HUES6 (cell line): Measurements from ENCODE around the gene HSPA12A.

Source experiments
- H3K27ac ChIP-seq: 2 replicates; pipeline ENCODE4 v1.7.0; 2013; ENCODE audit warnings: low read depth, mild to moderate bottlenecking, low read length, inconsistent platforms
- H3K27me3 ChIP-seq: 2 replicates; pipeline ENCODE4 v1.6.1; 2013; ENCODE audit warnings: low read length; ENCODE audit not compliant: control insufficient read depth, insufficient read depth
- H3K36me3 ChIP-seq: 2 replicates; pipeline ENCODE4 v1.6.1; 2013; ENCODE audit warnings: low read length; ENCODE audit not compliant: control insufficient read depth, insufficient read depth
- H3K4me1 ChIP-seq: 2 replicates; pipeline ENCODE4 v1.6.1; 2013; ENCODE audit warnings: low read length; ENCODE audit not compliant: control insufficient read depth, insufficient read depth
- H3K4me3 ChIP-seq: 2 replicates; pipeline ENCODE4 v1.5.1; 2013; ENCODE audit warnings: low read depth, low read length
- H3K9ac ChIP-seq: one replicate; pipeline ENCODE4 v1.6.1; 2013; ENCODE audit warnings: mild to moderate bottlenecking, low read length
- H3K9me3 ChIP-seq: 2 replicates; pipeline ENCODE4 v1.6.1; 2013; ENCODE audit warnings: low read depth, low read length; ENCODE audit not compliant: control insufficient read depth, insufficient read depth

The HSPA12A gene

DNA sequence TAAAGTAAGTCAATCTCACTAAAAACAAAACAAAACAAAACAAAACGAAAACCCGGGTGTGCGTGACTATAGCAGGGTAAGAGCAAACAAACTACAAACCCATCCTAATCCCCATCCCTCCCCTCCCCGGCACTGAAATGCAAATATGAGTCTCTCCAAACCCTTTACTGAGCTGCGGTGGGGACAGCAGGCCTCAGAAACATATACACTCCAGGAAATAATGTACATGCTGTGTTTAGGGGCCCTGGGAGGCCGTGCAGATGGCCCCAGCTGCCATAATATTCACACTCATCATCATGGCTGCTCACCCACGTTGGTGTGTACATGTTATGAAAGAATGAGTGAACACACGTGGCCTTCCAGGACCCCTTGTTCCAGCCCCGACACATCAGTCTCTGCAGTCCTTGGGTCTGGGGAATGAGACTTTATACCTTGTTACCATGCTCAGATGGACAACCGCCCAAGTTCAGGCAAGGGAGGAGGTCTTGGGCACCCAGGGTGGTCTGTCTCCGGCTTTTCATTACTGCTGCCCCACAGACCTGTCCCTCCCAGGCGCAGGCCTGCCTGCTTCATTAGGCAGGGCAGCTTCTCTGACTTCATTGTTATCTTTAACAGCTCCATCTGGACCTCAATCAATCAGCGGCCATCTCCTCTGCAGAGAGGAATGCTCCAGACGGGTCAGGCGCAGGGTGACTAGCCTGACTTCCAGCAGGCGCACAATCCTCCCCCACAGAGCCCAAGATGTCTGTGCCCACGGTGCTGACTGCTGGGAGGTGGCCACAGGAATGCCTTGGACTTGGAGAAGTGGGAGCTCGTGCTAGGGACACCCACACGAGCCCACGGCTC, 20.6 kb downstream of the HSPA12A start:
- Histone ChIP-seq H3K27ac (no peak overlapping the region), H3K27me3 (no peaks in the 10 kb centered on the region), H3K9ac (no peak overlapping the region), H3K4me1 (peaks cover 21% of the 10 kb centered on the region), H3K4me3 (no peak overlapping the region), H3K36me3 (no peaks in the 10 kb centered on the region), H3K9me3 (no peaks in the 10 kb centered on the region)

DNA sequence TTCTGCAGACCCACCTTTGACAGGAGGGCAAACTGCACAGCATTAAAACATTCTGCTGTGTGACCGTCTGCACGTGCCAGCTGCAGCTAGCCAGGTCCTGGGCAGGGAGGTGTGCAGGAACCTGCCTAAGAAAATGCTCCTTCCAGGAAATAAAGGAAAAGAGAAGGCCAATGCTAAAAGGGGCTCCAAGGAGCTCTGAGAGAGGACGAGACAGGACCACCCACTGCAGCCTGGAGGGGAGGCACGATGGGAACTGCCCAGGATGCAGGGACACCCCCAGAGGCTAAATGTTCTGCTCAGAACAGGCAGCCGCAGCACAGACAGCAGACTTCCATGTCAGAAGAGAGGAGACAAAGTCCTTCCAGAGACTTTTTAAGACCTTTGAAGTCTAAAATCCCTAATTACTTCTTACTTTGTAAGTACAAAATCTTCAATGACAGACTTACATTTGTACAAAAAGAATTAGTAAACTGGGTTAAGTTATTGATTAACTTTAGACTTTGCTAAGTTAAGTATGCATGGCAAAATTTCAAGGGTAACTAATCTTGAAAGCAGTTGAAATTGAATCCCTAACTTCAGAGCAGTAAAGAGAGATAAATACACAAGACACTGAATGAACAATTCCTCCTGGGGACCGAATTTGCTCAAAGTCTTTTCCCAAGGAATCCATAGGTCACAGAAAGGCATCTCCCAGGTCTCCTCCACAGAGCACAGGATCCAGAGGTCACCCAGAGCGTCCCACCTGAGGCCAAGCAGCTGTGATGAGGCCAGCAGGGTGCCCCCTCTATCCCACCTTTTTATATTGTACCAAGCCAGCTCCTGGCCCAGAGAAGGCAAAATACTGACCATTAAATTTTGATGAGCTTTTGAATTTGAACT, 21.5 kb downstream of the HSPA12A start:
- Histone ChIP-seq H3K4me1 (peaks cover 21% of the 10 kb centered on the region), H3K9ac (no peak overlapping the region), H3K4me3 (no peak overlapping the region), H3K27me3 (no peaks in the 10 kb centered on the region), H3K36me3 (no peaks in the 10 kb centered on the region), H3K9me3 (no peaks in the 10 kb centered on the region), H3K27ac (no peak overlapping the region)

- Histone ChIP-seq H3K9me3 (no peaks in the 10 kb centered on the region), H3K4me1 (peaks cover 21% of the 10 kb centered on the region), H3K27ac (no peak overlapping the region), H3K36me3 (no peaks in the 10 kb centered on the region), H3K27me3 (no peaks in the 10 kb centered on the region), H3K4me3 (no peak overlapping the region), H3K9ac (no peak overlapping the region)
Measured at GRCh38 chr10:116720241-116720643, 22.1 kb downstream of the HSPA12A start.

DNA sequence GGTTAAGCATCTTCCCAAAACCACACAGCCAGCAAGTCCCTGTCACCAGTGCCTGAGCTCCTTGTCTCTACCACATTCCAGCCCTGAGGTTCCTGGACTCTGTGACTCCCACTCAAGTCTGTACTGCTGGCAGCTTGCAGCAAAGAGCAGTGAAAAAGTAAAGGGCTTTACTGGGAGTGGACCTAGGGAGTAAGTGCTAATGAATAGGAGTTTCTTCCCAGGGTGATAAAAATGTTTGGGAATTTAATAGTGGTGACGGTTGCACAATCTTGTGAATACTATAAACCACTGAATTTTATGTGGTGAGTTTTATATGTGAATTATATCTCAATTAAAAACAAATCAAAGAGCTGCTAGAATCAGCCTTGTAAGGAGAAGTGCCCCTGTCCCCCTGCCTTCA, 22.6 kb downstream of the HSPA12A start:
- no peaks in the 10 kb centered on the region for H3K9me3 ChIP-seq
- no peaks in the 10 kb centered on the region for H3K27me3 ChIP-seq
- H3K9ac ChIP-seq, result no peak overlapping the region
- H3K4me1 ChIP-seq, result peaks cover 21% of the 10 kb centered on the region
- H3K4me3 ChIP-seq, result no peak overlapping the region
- H3K27ac ChIP-seq, result no peak overlapping the region
- H3K36me3 ChIP-seq, result no peaks in the 10 kb centered on the region

GRCh38 chr10:116718058-116718457, 24.3 kb downstream of the HSPA12A start:
- H3K4me1 ChIP-seq, result peaks cover 21% of the 10 kb centered on the region
- H3K9ac ChIP-seq, result no peak overlapping the region

DNA sequence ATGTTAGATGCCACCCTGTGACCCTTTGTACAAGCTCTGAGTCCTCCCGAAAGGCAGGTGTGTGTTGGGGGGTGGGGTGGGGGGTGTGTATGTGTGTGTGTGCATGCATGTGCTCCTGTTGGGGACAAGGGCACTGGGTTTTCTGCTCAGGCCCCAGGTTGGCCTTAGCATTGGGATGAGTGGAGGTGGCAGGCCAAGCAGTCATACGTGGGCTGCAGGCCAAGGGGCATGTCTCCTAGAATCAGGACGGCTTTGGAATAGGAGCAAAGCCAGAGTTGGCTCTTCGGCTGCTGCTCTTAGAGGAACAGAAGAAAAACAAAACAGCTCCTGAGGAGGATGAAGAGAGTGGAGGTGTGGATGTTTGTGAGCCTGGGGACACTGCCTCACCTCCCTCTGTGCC, 26.0 kb downstream of the HSPA12A start:
- Histone ChIP-seq H3K36me3 (no peaks in the 10 kb centered on the region), H3K27ac (no peak overlapping the region), H3K9ac (no peak overlapping the region), H3K9me3 (no peaks in the 10 kb centered on the region), H3K4me1 (peaks cover 12% of the 10 kb centered on the region), H3K4me3 (no peak overlapping the region), H3K27me3 (no peaks in the 10 kb centered on the region)

More at GRCh38 chr10:116718058-116718457, 24.3 kb downstream of the HSPA12A start:
- no peak overlapping the region for H3K27ac ChIP-seq
- H3K9me3 ChIP-seq, result no peaks in the 10 kb centered on the region
- no peaks in the 10 kb centered on the region for H3K36me3 ChIP-seq
- H3K4me3 ChIP-seq, result no peak overlapping the region
- no peaks in the 10 kb centered on the region for H3K27me3 ChIP-seq

DNA sequence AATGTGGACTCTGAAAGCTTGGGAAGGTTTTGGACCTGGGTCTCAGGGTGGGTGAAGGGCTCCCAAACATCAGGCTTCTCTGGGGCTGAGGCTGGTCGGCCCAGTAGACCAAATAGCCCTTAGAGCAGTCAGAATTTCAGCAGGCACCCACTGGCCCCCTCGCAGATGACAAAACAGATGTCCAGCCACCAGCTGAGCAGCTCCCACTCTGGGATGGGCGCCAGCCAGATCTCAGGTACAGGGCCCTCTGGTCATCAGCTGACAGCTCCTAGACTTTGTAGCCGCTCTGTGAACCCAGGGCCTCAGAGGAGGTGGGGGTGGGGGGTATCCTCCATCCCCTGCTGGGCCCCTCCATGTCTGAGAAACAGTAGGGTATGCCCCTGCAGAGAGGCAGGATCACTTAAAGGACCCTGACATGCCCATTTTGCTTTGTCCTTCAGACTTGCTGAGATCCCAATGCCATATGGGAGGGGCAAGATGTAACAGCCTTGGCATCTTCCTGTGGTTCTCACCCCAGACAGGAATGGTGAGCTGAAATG, 26.5 kb downstream of the HSPA12A start:
- no peaks in the 10 kb centered on the region for H3K9me3 ChIP-seq
- H3K27ac ChIP-seq, result no peak overlapping the region
- H3K4me3 ChIP-seq, result no peak overlapping the region
- no peaks in the 10 kb centered on the region for H3K36me3 ChIP-seq
- H3K9ac ChIP-seq, result no peak overlapping the region
- no peaks in the 10 kb centered on the region for H3K27me3 ChIP-seq
- peaks cover 8% of the 10 kb centered on the region; the same call in 1 of the 2 replicates for H3K4me1 ChIP-seq

DNA sequence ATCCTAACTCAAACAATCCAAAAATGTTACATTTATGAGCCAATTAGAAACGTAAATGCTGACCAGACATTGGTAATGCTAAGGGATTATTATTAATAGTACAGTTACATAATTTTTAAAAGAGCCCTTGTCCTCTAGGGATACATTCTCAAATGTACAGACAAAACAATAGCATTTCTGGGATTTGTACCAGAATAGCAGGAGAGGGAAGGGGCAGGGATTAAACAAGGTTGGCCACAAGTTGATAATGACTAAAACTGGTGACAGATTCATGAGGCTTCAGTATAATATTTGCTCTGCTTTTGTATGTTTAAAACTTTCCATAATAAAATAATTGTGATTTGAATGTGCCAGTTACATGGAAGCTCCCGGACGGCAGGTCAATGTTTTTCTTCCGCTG, 27.0 kb downstream of the HSPA12A start:
- no peak overlapping the region for H3K27ac ChIP-seq

GRCh38 chr10:116713846-116714245, 28.5 kb downstream of the HSPA12A start:
- Histone ChIP-seq H3K9ac (no peak overlapping the region), H3K36me3 (no peaks in the 10 kb centered on the region), H3K4me3 (no peak overlapping the region), H3K27ac (no peak overlapping the region), H3K9me3 (no peaks in the 10 kb centered on the region), H3K4me1 (no peaks in the 10 kb centered on the region), H3K27me3 (no peaks in the 10 kb centered on the region)

More for the DNA sequence above, 27.0 kb downstream of the HSPA12A start:
- Histone ChIP-seq H3K36me3 (no peaks in the 10 kb centered on the region), H3K4me1 (peaks cover 2% of the 10 kb centered on the region; the same call in 1 of the 2 replicates), H3K9ac (no peak overlapping the region), H3K9me3 (no peaks in the 10 kb centered on the region), H3K27me3 (no peaks in the 10 kb centered on the region), H3K4me3 (no peak overlapping the region)

- no peaks in the 10 kb centered on the region for H3K9me3 ChIP-seq
- no peak overlapping the region for H3K27ac ChIP-seq
- H3K27me3 ChIP-seq, result no peaks in the 10 kb centered on the region
- no peak overlapping the region for H3K4me3 ChIP-seq
- peaks cover 1% of the 10 kb centered on the region; the same call in 1 of the 2 replicates for H3K4me1 ChIP-seq
- no peak overlapping the region for H3K9ac ChIP-seq
- no peaks in the 10 kb centered on the region for H3K36me3 ChIP-seq
Measured at GRCh38 chr10:116712989-116713543, 29.3 kb downstream of the HSPA12A start.
